IPS DF 6.9 (cell line): ENCODE results near the gene CHSY3.

Source experiments
- DNase-seq: peaks from one replicate; pipeline ENCODE4 v3.0.0-alpha.2; 2013; ENCODE audit warnings: low read depth, low spot score
- H3K27ac ChIP-seq: one replicate; pipeline ENCODE4 v1.5.1; 2013; ENCODE audit warnings: low read length, control low read depth
- H3K27me3 ChIP-seq: 2 replicates; pipeline ENCODE4 v1.6.1; 2013; ENCODE audit warnings: mild to moderate bottlenecking, low read length; ENCODE audit not compliant: control insufficient read depth, insufficient read depth
- H3K36me3 ChIP-seq: 2 replicates; pipeline ENCODE4 v1.6.1; 2013; ENCODE audit warnings: low read length; ENCODE audit not compliant: control insufficient read depth, insufficient read depth
- H3K4me1 ChIP-seq: 2 replicates; pipeline ENCODE4 v1.6.1; 2013; ENCODE audit warnings: low read length; ENCODE audit not compliant: control insufficient read depth, insufficient read depth
- H3K4me3 ChIP-seq: 2 replicates; pipeline ENCODE4 v1.5.1; 2013; ENCODE audit warnings: mild to moderate bottlenecking, low read length
- H3K9me3 ChIP-seq: 2 replicates; pipeline ENCODE4 v1.6.1; 2013; ENCODE audit warnings: low read length, inconsistent platforms; ENCODE audit not compliant: control insufficient read depth, insufficient read depth
- WGBS: extraction: QIAGEN DNeasy Blood & Tissue Kit; methylation state at CpG from one replicate; pipeline ENCODE4 v1.1.7; 2013; ENCODE audit warnings: mixed read lengths, missing lambda C conversion rate; ENCODE audit not compliant: insufficient read length, insufficient coverage; 5-methylcytosine and 5-hydroxymethylcytosine counted together

CHSY3 gene

GRCh38 chr5:130077007-130077406 lies 172.7 kb downstream of the CHSY3 start:
- Histone ChIP-seq H3K27me3 (no peaks in the 10 kb centered on the region), H3K27ac (no peak overlapping the region), H3K9me3 (no peaks in the 10 kb centered on the region), H3K36me3 (no peaks in the 10 kb centered on the region), H3K4me3 (no peak overlapping the region), H3K4me1 (no peaks in the 10 kb centered on the region)
- WGBS, result 100% methylated on average over 1 of the region's 2 CpGs
- DNase-seq, result no peak

GRCh38 chr5:130078661-130079060 lies 174.4 kb downstream of the CHSY3 start:
- DNase-seq, result no peak
- no CpG with 5 or more reads among the region's 3 CpGs for WGBS
- no peaks in the 10 kb centered on the region for H3K36me3 ChIP-seq

DNA sequence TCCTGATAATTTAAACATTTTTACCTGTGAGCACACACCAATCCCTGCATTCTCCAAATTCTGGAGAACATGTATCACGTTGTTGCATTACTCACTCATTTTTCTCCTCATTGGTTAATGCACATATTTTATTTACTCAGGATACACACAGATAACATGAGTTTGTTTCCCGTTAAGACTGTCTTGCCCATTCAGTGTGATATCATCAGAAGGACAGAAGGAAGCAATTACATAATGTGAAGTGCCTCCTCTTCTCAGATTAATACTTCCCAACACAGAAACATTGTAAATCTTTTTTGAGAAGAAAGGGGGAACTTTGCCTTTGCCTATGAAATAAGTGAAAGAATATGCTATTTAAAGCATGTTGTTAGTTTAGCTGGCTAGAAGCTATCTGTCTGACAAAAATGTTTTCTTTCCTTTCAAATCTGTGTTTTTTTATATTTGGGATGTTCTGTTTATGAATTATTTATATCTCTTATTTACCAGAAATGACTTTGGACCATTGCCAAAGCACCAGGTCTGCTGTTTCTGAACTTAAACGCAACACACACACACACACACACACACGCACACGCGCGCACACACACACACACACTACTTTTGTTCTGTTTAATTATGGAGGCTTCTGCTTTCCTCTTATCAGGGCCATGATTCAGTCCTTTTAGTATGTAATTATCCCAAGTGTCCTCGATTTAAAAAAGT lies 186.5 kb downstream of the CHSY3 start:
- no CpG with 5 or more reads among the region's 8 CpGs for WGBS

More at GRCh38 chr5:130078661-130079060, 174.4 kb downstream of the CHSY3 start:
- Histone ChIP-seq H3K4me3 (no peak overlapping the region), H3K4me1 (no peaks in the 10 kb centered on the region), H3K27ac (no peak overlapping the region), H3K9me3 (no peaks in the 10 kb centered on the region), H3K27me3 (no peaks in the 10 kb centered on the region)

GRCh38 chr5:130092991-130093390 lies 188.7 kb downstream of the CHSY3 start:
- DNase-seq, result no peak
- Histone ChIP-seq H3K4me1 (no peaks in the 10 kb centered on the region), H3K4me3 (no peak overlapping the region), H3K27ac (no peak overlapping the region), H3K9me3 (no peaks in the 10 kb centered on the region), H3K27me3 (no peaks in the 10 kb centered on the region; the same call in 1 of the 2 replicates), H3K36me3 (no peaks in the 10 kb centered on the region)

More for the DNA sequence above, 186.5 kb downstream of the CHSY3 start:
- H3K9me3 ChIP-seq, result no peaks in the 10 kb centered on the region
- H3K4me3 ChIP-seq, result no peak overlapping the region
- no peak for DNase-seq
- H3K27ac ChIP-seq, result no peak overlapping the region
- H3K27me3 ChIP-seq, result no peaks in the 10 kb centered on the region; the same call in 1 of the 2 replicates
- H3K36me3 ChIP-seq, result no peaks in the 10 kb centered on the region
- H3K4me1 ChIP-seq, result no peaks in the 10 kb centered on the region

- Histone ChIP-seq H3K27ac (no peak overlapping the region), H3K36me3 (no peaks in the 10 kb centered on the region), H3K4me1 (no peaks in the 10 kb centered on the region), H3K9me3 (no peaks in the 10 kb centered on the region), H3K27me3 (no peaks in the 10 kb centered on the region), H3K4me3 (no peak overlapping the region)
- DNase-seq, result no peak
- WGBS, result no CpG with 5 or more reads among the region's 2 CpGs
Observed at GRCh38 chr5:130096483-130096882, 192.2 kb downstream of the CHSY3 start.

GRCh38 chr5:130099008-130099407 lies 194.7 kb downstream of the CHSY3 start:
- no peaks in the 10 kb centered on the region for H3K36me3 ChIP-seq
- no CpG with 5 or more reads among the region's 2 CpGs for WGBS
- H3K27ac ChIP-seq, result no peak overlapping the region
- no peaks in the 10 kb centered on the region for H3K4me1 ChIP-seq
- no peak overlapping the region for H3K4me3 ChIP-seq
- no peaks in the 10 kb centered on the region for H3K27me3 ChIP-seq
- no peak for DNase-seq
- no peaks in the 10 kb centered on the region for H3K9me3 ChIP-seq

- WGBS, result no CpG with 5 or more reads among the region's 3 CpGs
- no peak overlapping the region for H3K27ac ChIP-seq
- no peaks in the 10 kb centered on the region for H3K4me1 ChIP-seq
- H3K9me3 ChIP-seq, result no peaks in the 10 kb centered on the region
- DNase-seq, result no peak
- H3K27me3 ChIP-seq, result no peaks in the 10 kb centered on the region
- no peaks in the 10 kb centered on the region for H3K36me3 ChIP-seq
- H3K4me3 ChIP-seq, result no peak overlapping the region
Observed at GRCh38 chr5:130102375-130102774, 198.1 kb downstream of the CHSY3 start.

GRCh38 chr5:130102960-130103359 lies 198.7 kb downstream of the CHSY3 start:
- WGBS, result no CpG with 5 or more reads among the region's 1 CpG
- H3K27ac ChIP-seq, result no peak overlapping the region
- no peaks in the 10 kb centered on the region for H3K27me3 ChIP-seq
- H3K4me3 ChIP-seq, result no peak overlapping the region
- H3K4me1 ChIP-seq, result no peaks in the 10 kb centered on the region
- no peaks in the 10 kb centered on the region for H3K9me3 ChIP-seq
- DNase-seq, result no peak
- H3K36me3 ChIP-seq, result no peaks in the 10 kb centered on the region

DNA sequence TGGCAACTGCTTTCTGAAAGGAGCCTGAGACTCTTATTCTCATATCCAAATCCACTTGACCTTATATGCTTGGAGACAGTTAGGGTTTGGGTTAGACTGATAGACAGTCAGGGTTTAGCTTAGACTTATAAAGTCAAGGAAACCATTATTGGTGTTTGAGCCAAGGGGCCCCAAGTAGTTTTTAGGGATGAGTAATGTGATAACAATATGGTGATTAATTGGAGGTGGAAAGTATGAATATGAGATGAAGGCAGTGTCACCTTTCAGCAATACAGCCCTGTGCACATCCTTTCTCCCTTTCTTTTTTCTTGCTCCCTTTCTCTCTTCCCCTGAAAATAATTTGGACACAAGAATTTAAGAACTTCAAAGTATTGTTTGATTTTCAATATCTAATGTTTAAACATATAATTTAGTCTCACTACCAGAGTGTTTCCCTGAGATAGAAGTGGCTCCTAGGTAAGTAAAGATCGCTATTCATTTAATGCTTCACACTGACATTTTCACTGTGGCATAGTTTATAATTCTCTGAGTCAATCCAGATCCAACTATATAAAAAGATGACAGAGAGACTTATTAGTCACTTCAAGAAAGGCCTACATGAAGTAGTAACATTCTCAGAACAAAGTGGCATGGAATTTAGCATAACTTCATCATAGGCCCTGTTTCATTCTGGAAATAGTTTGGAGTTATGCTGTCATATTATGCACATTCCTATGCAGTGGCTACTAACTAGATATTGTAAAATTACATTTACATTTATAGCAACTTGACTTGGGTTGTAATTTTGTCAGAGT lies 200.8 kb downstream of the CHSY3 start:
- DNase-seq, result no peak
- H3K4me1 ChIP-seq, result no peaks in the 10 kb centered on the region
- no peaks in the 10 kb centered on the region for H3K27me3 ChIP-seq
- no peaks in the 10 kb centered on the region for H3K36me3 ChIP-seq
- no CpG with 5 or more reads among the region's 1 CpG for WGBS
- H3K27ac ChIP-seq, result no peak overlapping the region
- no peaks in the 10 kb centered on the region for H3K9me3 ChIP-seq
- H3K4me3 ChIP-seq, result no peak overlapping the region

DNA sequence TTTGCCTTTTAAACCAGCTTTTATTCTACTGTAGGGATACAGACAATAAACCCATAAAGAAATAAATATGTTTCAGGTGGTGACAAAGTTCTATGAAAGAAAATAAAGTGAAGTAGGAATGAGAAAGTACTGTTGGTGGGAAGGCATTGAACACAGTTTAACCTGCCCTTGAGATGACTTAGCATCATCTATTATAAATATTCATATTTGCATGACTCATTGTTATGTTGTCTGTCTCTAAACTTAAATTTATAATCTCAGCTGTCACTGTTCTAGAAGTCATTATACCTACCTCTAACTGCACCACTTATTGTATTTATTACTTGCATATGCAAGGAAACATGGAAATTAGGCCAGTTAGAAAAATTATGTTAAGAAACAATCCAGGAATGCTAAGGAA lies 202.2 kb downstream of the CHSY3 start:
- Histone ChIP-seq H3K27ac (no peak overlapping the region), H3K9me3 (no peaks in the 10 kb centered on the region)

DNA sequence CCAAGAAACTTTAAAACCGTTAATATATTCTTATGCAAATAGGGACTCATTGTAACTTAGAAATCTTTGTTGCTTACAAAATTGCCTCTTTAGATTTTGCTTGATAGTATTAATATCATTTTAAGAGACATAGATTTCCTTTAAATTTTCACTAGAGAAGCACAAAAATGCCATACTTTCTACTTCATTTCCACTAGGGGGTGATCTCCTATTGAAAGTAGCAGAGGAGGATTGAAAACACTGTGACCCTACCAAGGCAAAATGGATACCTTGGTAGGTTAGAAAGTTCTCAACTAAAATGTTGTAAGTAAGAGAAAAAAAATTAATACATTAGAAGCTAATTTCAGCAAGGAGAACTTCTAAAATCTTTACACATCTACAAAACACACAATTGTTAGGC lies 204.9 kb downstream of the CHSY3 start:
- H3K4me3 ChIP-seq, result no peak overlapping the region
- WGBS, result no CpG with 5 or more reads among the region's 1 CpG
- no peaks in the 10 kb centered on the region for H3K36me3 ChIP-seq
- DNase-seq, result peak; percentile 4
- no peaks in the 10 kb centered on the region for H3K4me1 ChIP-seq
- H3K9me3 ChIP-seq, result no peaks in the 10 kb centered on the region
- H3K27ac ChIP-seq, result no peak overlapping the region
- no peaks in the 10 kb centered on the region for H3K27me3 ChIP-seq

More for the DNA sequence above, 202.2 kb downstream of the CHSY3 start:
- Histone ChIP-seq H3K4me1 (no peaks in the 10 kb centered on the region), H3K4me3 (no peak overlapping the region), H3K27me3 (no peaks in the 10 kb centered on the region), H3K36me3 (no peaks in the 10 kb centered on the region)
- no peak for DNase-seq
